Spleen (tissue), 11 donors: ENCODE results near the gene ZNF844. TPM values are rescaled to one million over a fixed set of nuclear protein-coding genes. Genes with fewer than 3 reads are reported as not detected.

Experiments used
- DNase-seq: peaks from one replicate; pipeline ENCODE4 v3.0.0-alpha.2; 2020
- H3K27ac ChIP-seq, 8 donors: fragments of 200-600 bp; sonication (generic) in 7 of 8; 1 replicate in 4 of 8; 2 replicates in 4 of 8; pipeline versions ENCODE4 v1.5.0 to v1.8.0; 2016 to 2021; ENCODE audit warnings: inconsistent platforms in 4 of 8, mild to moderate bottlenecking in 4 of 8, moderate library complexity in 1 of 8
- H3K27me3 ChIP-seq, 7 donors: fragments of 200-600 bp; sonication (generic) in 6 of 7; replicated peaks in 1 of 7; 1 replicate in 4 of 7; 2 replicates in 3 of 7; pipeline versions ENCODE4 v1.5.0 to v1.8.0; 2016 to 2021; ENCODE audit warnings: inconsistent platforms in 3 of 7, mild to moderate bottlenecking in 1 of 7
- H3K36me3 ChIP-seq, 6 donors: fragments of 200-600 bp; sonication (generic) in 5 of 6; 1 replicate in 4 of 6; 2 replicates in 2 of 6; pipeline versions ENCODE4 v1.5.0 to v1.8.0; 2016 to 2021; ENCODE audit warnings: inconsistent platforms in 2 of 6
- H3K4me1 ChIP-seq, 6 donors: fragments of 200-600 bp; sonication (generic) in 5 of 6; 1 replicate in 3 of 6; 2 replicates in 3 of 6; pipeline versions ENCODE4 v1.5.0 to v1.8.0; 2016 to 2021; ENCODE audit warnings: inconsistent platforms in 3 of 6
- H3K4me3 ChIP-seq, 8 donors: fragments of 200-600 bp; sonication (generic) in 7 of 8; 1 replicate in 4 of 8; 2 replicates in 4 of 8; pipeline versions ENCODE4 v1.5.0 to v1.8.0; 2016 to 2021; ENCODE audit warnings: inconsistent platforms in 4 of 8, mild to moderate bottlenecking in 4 of 8, moderate library complexity in 2 of 8
- H3K9me3 ChIP-seq, 8 donors: fragments of 200-600 bp; sonication (generic) in 7 of 8; 1 replicate in 4 of 8; 2 replicates in 4 of 8; pipeline versions ENCODE4 v1.5.0 to v1.8.0; 2016 to 2021; ENCODE audit warnings: inconsistent platforms in 4 of 8
- CTCF ChIP-seq, 11 experiments: fragments of 200-600 bp in 7 of 11; fragments of 450-650 bp in 4 of 11; sonication (generic) in 4 of 11; IDR thresholded peaks in 8 of 11; conservative IDR thresholded peaks in 3 of 11; 1 replicate in 7 of 11; 2 replicates in 4 of 11; pipeline versions ENCODE4 v1.4.0 to v1.8.0; 2016 to 2021; ENCODE audit warnings: antibody characterized with exemption in 11 of 11, inconsistent platforms in 4 of 11, mild to moderate bottlenecking in 1 of 11
- POLR2A ChIP-seq, 3 donors: fragments of 450-650 bp; IDR thresholded peaks; one replicate each; pipeline ENCODE4 v1.5.1; 2017; ENCODE audit warnings: antibody characterized with exemption in 3 of 3, mild to moderate bottlenecking in 1 of 3
- POLR2AphosphoS5 ChIP-seq, 3 donors: sonication (generic); formaldehyde crosslinking; IDR thresholded peaks; one replicate each; pipeline ENCODE4 v1.5.1; 2017; ENCODE audit warnings: antibody characterized with exemption in 3 of 3
- WGBS, 5 donors: extraction: QIAGEN DNeasy Blood & Tissue Kit in 3 of 5; methylation state at CpG; one replicate each; pipeline versions ENCODE4 v1.1.5 to v1.1.7; 2013 to 2018; 5-methylcytosine and 5-hydroxymethylcytosine counted together
- intact Hi-C: fragments of 100-400 bp; cut with DNase I; formaldehyde crosslinking; loops from one replicate; pipeline ENCODE4 v1.15.0; 2023; ENCODE audit warnings: low total_unique reads
- polyA plus RNA-seq, 3 donors: library from polyadenylated mRNA; stranded (reverse); fragments of 200-250 nt; gene quantifications; one replicate each; pipeline ENCODE4 v1.2.1, GENCODE V29; 2013
- total RNA-seq, 7 donors: library from RNA; depleted of rRNA in 3 of 7; stranded (reverse); fragments of >200 nt in 3 of 7; fragmentation: NEBNext Ultra II Directional in 4 of 7; extraction: Animal tissue kit (Norgen Biotek cat#: 25700) in 4 of 7; gene quantifications; one replicate each; pipeline versions ENCODE4 v1.1.0 to v1.2.1, GENCODE V29; 2016 to 2021
- donor health status: healthy with polysubstance abuse.
- donor health status: DM: no; HTN: no; CAD: no; lungs with moderate emphysema.
- donor health status: DM: no; HTN: no; CAD: no.
- donor health status: Bipolar disorder and iron deficiency.
- donor health status: healthy.
- donor health status: DM: no; HTN: no; CAD: no.
- donor health status: DM: yes; HTN: yes; CAD: no.

Gene ZNF844
- total and polyA plus RNA-seq, 10 donors = 2.0 to 14.5 (median 8.5) TPM

GRCh38 chr19:12043752-12044422 lies 20.6 kb upstream of the ZNF844 start:
- peaks cover 15 to 72% (median 59%) of the 10 kb centered on the region in 8 donors for H3K9me3 ChIP-seq
- no peak for TF ChIP-seq CTCF (IDR thresholded peaks at IDR 0.05 in 8 of 11, conservative IDR thresholded peaks at IDR 0.05 in 3 of 11)
- TF ChIP-seq POLR2AphosphoS5 (IDR thresholded peaks at IDR 0.05) = no peak
- no peak for TF ChIP-seq POLR2A (IDR thresholded peaks at IDR 0.05)
- H3K4me3 ChIP-seq = no peak overlapping the region
- no peaks in the 10 kb centered on the region for H3K27me3 ChIP-seq
- H3K4me1 ChIP-seq = no peaks in the 10 kb centered on the region
- intact Hi-C loops = no loop called here
- no peak for DNase-seq
- H3K36me3 ChIP-seq = peaks cover 0 to 26% (median 0%) of the 10 kb centered on the region in 6 donors
- 94 to 97% (median 95%) methylated on average over 5 of the region's 5 CpGs for WGBS, 5 donors
- no peak overlapping the region for H3K27ac ChIP-seq

- H3K36me3 ChIP-seq = peaks cover 0 to 26% (median 0%) of the 10 kb centered on the region in 6 donors
- WGBS, 5 donors = 94 to 100% (median 97%) methylated on average over 2 of the region's 2 CpGs
- intact Hi-C loops = no loop called here
Measured at GRCh38 chr19:12047868-12048267, 16.7 kb upstream of the ZNF844 start.

GRCh38 chr19:12052091-12052496 lies 12.4 kb upstream of the ZNF844 start:
- Histone ChIP-seq H3K27me3 (peaks cover 0 to 30% (median 0%) of the 10 kb centered on the region in 7 donors), H3K4me3 (peak overlapping the region; percentile 28 to 80 (median 54)), H3K9me3 (peaks cover 0 to 5% (median 0%) of the 10 kb centered on the region in 8 donors), H3K4me1 (peaks cover 4 to 23% (median 16%) of the 10 kb centered on the region in 6 donors), H3K27ac (peak overlapping the region in 4 of 8 donors; percentile 65 to 73 (median 70)), H3K36me3 (no peaks in the 10 kb centered on the region)
- DNase-seq = no peak
- 1 to 2% (median 2%) methylated on average over 14 of the region's 14 CpGs for WGBS, 5 donors
- TF ChIP-seq CTCF (IDR thresholded peaks at IDR 0.05 in 8 of 11, conservative IDR thresholded peaks at IDR 0.05 in 3 of 11) = no peak
- no peak for TF ChIP-seq POLR2A (IDR thresholded peaks at IDR 0.05)
- intact Hi-C loops = no loop called here

More at GRCh38 chr19:12047868-12048267, 16.7 kb upstream of the ZNF844 start:
- TF ChIP-seq POLR2A (IDR thresholded peaks at IDR 0.05) = no peak
- no peak for TF ChIP-seq POLR2AphosphoS5 (IDR thresholded peaks at IDR 0.05)
- TF ChIP-seq CTCF (IDR thresholded peaks at IDR 0.05 in 8 of 11, conservative IDR thresholded peaks at IDR 0.05 in 3 of 11) = no peak
- Histone ChIP-seq H3K4me1 (peaks cover 4 to 17% (median 10%) of the 10 kb centered on the region in 6 donors), H3K9me3 (peaks cover 15 to 45% (median 35%) of the 10 kb centered on the region in 8 donors), H3K4me3 (no peak overlapping the region), H3K27me3 (peaks cover 0 to 9% (median 0%) of the 10 kb centered on the region in 7 donors), H3K27ac (no peak overlapping the region)
- no peak for DNase-seq

- 1% methylated on average over 31 to 46 of the region's 46 CpGs for WGBS, 5 donors
- peaks cover 0 to 30% (median 0%) of the 10 kb centered on the region in 7 donors for H3K27me3 ChIP-seq
- H3K9me3 ChIP-seq = peaks cover 0 to 5% (median 0%) of the 10 kb centered on the region in 8 donors
- intact Hi-C loops = no loop called here
- peaks cover 4 to 23% (median 16%) of the 10 kb centered on the region in 6 donors for H3K4me1 ChIP-seq
- H3K27ac ChIP-seq = peak within 1 kb of the TSS in 7 of 8 donors; percentile 20 to 73 (median 65)
- peak within 1 kb of the TSS; percentile 28 to 80 (median 54) for H3K4me3 ChIP-seq
- no peaks in the 10 kb centered on the region for H3K36me3 ChIP-seq
- TF ChIP-seq CTCF (IDR thresholded peaks at IDR 0.05 in 8 of 11, conservative IDR thresholded peaks at IDR 0.05 in 3 of 11) (no peak), POLR2A (IDR thresholded peaks at IDR 0.05) (peak in 1 of 3 donors; percentile 63), POLR2AphosphoS5 (IDR thresholded peaks at IDR 0.05) (peak; percentile 73 to 91 (median 87))
- peak; percentile 90 for DNase-seq
Measured at GRCh38 chr19:12052497-12053169, 11.9 kb upstream of the ZNF844 start, which contains the start of gene ZNF878. ZNF878 (minus strand) TSS chr19:12052961; CDS start chr19:12052801, 160 bp downstream.
